IPS-NIHi11 (cell line): Measurements from ENCODE around the gene MYO1D.

Experiments
- DNase-seq: peaks from one replicate; pipeline ENCODE4 v3.0.0; 2012; ENCODE audit warnings: mixed read lengths, low spot score

Gene MYO1D

DNA sequence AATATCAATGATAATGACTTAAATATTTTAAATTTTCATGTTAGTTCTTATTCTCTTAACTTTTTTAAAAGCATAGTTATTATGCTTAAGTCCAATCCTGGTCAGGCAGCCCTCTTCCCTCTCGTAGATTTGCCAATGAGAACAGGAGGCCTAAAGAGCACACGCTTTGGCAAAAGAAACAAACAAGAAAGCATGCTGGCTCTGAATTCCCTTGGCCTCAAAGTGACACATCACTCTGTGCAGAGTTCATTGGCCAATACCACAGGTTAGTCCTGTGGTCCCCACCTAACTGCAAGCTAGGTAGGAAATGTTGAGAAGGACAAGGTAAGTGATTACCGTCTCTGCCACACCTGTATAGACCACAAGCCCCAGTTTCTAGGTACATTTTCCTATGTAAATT, 61.5 kb downstream of the MYO1D start:
- DNase-seq, result no peak

GRCh38 chr17:32814836-32815235, 62.1 kb downstream of the MYO1D start:
- DNase-seq, result no peak

DNA sequence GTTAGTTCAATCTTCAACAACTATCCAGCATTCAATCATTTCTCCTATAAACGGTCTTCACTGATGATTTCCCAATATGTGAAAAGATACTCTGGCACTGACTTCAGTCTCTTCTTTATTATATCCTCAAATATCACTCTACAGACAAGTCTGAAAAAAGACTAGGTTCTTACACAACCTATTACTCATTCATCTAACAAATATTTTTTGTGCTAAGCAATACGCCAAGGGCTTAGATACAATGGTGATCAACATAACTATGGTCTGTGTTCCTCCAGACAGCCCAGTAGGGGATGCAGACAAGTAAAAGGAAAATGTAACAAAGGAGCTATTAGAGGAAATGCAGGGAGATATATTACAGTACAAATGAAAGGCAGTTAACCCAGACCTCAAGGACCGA, 63.9 kb downstream of the MYO1D start:
- DNase-seq, result no peak

DNA sequence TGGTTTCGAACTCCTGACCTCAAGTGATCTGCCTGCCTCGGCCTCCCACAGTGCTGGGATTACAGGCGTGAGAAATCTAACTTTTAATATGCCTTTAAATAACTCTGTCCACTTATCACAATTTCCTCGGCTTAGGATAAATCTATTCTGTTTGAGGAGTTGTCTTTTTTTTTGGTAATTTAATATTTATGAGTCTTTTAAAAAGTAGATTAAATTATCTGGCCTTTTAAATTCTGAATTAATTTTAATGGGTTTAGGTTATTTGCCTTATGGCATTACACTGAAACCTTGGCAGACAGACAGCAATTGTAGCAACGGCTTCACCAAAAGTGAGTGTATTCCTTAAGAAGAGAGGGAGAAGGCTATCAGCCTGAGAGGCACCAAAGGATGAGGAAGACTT, 66.2 kb downstream of the MYO1D start:
- no peak for DNase-seq

DNA sequence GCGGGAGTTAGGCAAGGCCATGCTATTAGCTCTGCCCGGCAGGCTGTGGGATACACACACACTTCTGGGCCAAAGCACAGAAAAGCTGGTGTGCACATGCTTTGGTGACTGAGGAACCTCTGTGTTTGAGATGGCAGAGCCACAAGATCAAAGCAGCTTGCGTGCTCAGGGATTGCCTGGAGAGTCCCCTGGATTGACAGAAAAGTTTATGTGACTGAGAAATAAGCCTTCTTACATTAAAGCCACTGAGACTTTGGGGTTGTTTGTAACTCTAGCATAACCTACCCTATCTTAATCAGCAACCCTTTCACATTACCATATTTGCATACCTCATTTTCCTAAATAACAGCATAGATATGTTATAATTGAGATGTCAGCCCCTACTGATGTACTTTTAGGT, 69.3 kb downstream of the MYO1D start:
- DNase-seq, result no peak

GRCh38 chr17:32806646-32807045, 70.3 kb downstream of the MYO1D start:
- DNase-seq, result no peak

GRCh38 chr17:32805029-32805976, 71.6 kb downstream of the MYO1D start:
- DNase-seq, result no peak

GRCh38 chr17:32803544-32803943, 73.4 kb downstream of the MYO1D start:
- no peak for DNase-seq

- DNase-seq, result no peak
Observed at GRCh38 chr17:32802306-32802705, 74.6 kb downstream of the MYO1D start.

DNA sequence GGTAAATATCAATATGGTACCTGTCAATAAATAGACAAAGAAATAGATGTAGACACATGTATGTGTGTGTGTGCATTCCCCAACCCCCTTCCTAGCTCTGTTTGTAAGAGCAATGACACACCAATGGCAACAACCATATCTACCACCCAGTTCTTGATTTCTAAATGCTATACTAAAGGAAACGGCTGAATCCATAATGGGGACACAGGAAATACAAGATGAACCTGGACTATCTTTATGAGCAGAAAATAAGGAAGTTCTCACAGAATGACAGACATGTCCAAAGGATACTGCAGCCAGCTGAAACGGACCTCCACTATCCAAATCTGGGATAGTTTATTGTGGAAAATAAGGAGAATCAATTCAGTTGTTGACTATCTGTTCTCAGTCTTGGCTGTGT, 75.3 kb downstream of the MYO1D start:
- DNase-seq, result no peak

DNA sequence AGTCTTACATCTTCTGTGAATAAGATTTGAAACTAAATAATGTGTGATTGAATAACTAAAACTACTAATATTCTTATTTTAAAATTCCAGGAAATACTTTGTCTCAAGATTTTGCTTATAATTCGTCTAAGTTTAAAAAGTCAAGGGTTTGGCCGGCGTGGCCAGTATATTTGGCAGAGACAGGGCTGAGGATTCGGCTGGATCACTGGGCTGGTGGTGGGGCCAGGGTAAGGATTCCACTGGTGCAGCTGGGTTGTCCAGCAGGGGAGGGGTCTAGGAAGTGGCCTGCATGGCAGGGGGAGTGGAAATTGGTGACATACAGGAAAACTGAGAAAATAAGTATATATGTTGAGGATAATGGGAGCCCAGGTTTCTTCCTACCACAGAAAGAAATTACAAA, 75.7 kb downstream of the MYO1D start:
- DNase-seq, result no peak

GRCh38 chr17:32798938-32799337, 78.0 kb downstream of the MYO1D start:
- no peak for DNase-seq

- DNase-seq, result no peak
Observed at GRCh38 chr17:32795339-32795979, 81.5 kb downstream of the MYO1D start.

GRCh38 chr17:32794533-32795246, 82.2 kb downstream of the MYO1D start:
- no peak for DNase-seq

DNA sequence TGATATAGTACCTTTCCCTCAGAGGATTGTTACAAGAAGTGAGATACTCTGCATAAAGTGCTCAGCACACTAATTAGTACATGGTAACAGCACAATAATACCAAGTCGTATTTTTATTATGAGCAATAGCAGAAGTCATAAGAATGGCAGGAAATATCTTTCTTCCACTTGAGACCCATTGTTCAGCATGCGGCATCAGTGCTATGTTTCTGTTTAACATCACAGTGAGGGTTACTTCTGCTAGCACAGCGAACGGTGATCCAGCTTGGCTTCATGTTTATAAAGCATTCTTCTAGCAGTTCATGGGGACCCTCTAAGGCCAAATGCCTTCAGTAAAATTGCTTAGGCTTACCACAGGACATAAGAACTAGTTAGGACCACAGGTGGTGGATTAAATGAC, 83.1 kb downstream of the MYO1D start:
- no peak for DNase-seq

GRCh38 chr17:32792207-32792606, 84.7 kb downstream of the MYO1D start:
- DNase-seq, result no peak

GRCh38 chr17:32786169-32786568, 90.8 kb downstream of the MYO1D start:
- DNase-seq, result no peak

- no peak for DNase-seq
Observed at GRCh38 chr17:32784113-32784512, 92.8 kb downstream of the MYO1D start.

- peak; percentile 50 for DNase-seq
Observed at GRCh38 chr17:32783602-32784001, 93.3 kb downstream of the MYO1D start.

DNA sequence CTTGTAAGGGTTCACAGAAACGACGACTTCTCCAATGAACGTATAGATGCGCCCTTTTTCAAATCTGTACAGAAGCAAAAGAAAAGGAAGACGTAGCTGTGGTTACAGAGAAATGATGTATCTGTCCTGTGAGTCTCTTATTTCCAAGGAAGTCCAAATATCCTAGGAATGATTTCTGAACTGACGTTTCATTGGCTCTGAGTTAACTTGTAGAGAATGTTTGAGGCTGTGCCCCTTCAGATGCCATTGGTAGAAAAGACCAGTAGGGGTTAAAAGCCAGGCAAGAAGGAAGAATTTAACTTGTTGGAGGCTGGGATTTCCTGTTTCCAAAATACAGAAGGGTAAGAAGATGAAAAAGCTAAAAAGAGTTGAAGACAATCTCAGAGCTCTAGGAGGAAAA, 96.2 kb downstream of the MYO1D start:
- DNase-seq, result no peak

DNA sequence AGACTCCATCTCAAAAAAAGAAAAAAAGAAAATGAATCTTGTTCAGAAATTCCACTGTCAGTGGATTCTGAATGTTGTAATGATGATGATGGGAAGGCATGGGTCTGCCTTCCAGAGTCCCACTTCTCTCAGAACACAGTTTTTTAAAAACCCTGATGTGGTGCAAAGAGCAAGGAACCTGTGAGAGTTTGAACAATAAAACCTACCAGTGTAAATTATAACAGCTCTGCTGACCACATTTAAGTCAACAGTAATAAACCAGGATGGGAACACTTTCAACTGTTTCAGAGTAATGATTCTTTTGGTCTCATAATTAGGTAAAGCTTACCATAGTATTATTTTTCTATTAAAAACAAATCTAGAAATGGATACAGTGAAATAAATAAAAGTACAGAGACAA, 99.0 kb downstream of the MYO1D start:
- no peak for DNase-seq

GRCh38 chr17:32777436-32777835, 99.5 kb downstream of the MYO1D start:
- DNase-seq, result no peak

DNA sequence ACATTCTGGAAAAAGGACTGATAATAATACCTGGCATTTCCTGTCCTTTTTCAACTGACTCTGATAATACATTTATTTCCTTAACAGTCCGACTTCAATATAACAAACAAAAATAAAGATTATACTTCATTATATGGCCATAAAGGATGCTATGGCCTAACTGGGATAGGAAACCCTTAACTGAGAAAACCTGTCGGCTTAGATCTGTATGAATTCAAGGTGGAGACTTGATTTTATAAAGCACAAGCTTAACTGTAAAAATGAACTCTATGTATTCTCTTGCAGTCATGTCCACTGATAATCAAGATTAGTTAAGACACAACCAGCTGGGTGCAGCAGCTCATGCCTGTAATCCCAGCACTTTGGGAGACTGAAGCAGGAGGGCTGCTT, 102.2 kb downstream of the MYO1D start:
- DNase-seq, result no peak
